Hematopoietic multipotent progenitor cell treated with erythropoietin and hydrocortisone succinate and interleukin-3 and kit ligand, for 8 days (in vitro differentiated cells): Measurements from ENCODE around the gene TUT4.
"Not testable (repeated sequence)": the region's sequence is repeated elsewhere in the genome, so short reads cannot be mapped to it uniquely, and the experiment has no call there.

Experiments
- DNase-seq: peaks from one replicate; pipeline ENCODE4 v3.0.0-alpha.2; 2015

Gene TUT4

GRCh38 chr1:52552505-52553361, at the start of gene TUT4:
Gene TUT4 (minus strand): TSS chr1:52553092. CDS start chr1:52526280, 26,812 bp downstream.
- peak; percentile 69 for DNase-seq

- DNase-seq, result no peak
These were observed 49.3 kb upstream of the TUT4 start, which contains the start of gene GPX7 for GRCh38 chr1:52601991-52602855. Gene GPX7 (plus strand): TSS chr1:52602371. CDS start chr1:52602410, 39 bp downstream.

- no peak for DNase-seq
These were observed 48.6 kb upstream of the TUT4 start for GRCh38 chr1:52601519-52601918.

GRCh38 chr1:52600533-52601179, 47.8 kb upstream of the TUT4 start:
- DNase-seq, result no peak

- no peak for DNase-seq
These were observed 46.3 kb upstream of the TUT4 start for GRCh38 chr1:52599236-52599635.

- DNase-seq, result no peak
These were observed 45.8 kb upstream of the TUT4 start for GRCh38 chr1:52598729-52599128.

- no peak for DNase-seq
These were observed 45.0 kb upstream of the TUT4 start for GRCh38 chr1:52597912-52598311.

GRCh38 chr1:52595061-52595460, 42.2 kb upstream of the TUT4 start:
- no peak for DNase-seq

- DNase-seq, result no peak
These were observed 40.6 kb upstream of the TUT4 start for GRCh38 chr1:52593495-52593894.

GRCh38 chr1:52592637-52593323, 39.9 kb upstream of the TUT4 start:
- no peak for DNase-seq

- DNase-seq, result no peak
These were observed 37.4 kb upstream of the TUT4 start for GRCh38 chr1:52590266-52590665.

- DNase-seq, result no peak
These were observed 35.6 kb upstream of the TUT4 start for GRCh38 chr1:52588535-52588934.

GRCh38 chr1:52588027-52588426, 35.1 kb upstream of the TUT4 start:
- no peak for DNase-seq

GRCh38 chr1:52585474-52585873, 32.6 kb upstream of the TUT4 start:
- DNase-seq, result no peak

- DNase-seq, result no peak
These were observed 29.3 kb upstream of the TUT4 start for GRCh38 chr1:52582116-52582696.

- DNase-seq, result no peak
These were observed 27.4 kb upstream of the TUT4 start for GRCh38 chr1:52580283-52580682.

- DNase-seq, result no peak
These were observed 26.5 kb upstream of the TUT4 start for GRCh38 chr1:52579415-52579814.

- DNase-seq, result not testable (repeated sequence)
These were observed 25.2 kb upstream of the TUT4 start for GRCh38 chr1:52578066-52578465.

GRCh38 chr1:52576074-52576473, 23.2 kb upstream of the TUT4 start:
- no peak for DNase-seq

- no peak for DNase-seq
These were observed 21.7 kb upstream of the TUT4 start for GRCh38 chr1:52574594-52574993.

GRCh38 chr1:52572387-52572786, 19.5 kb upstream of the TUT4 start:
- DNase-seq, result no peak

- DNase-seq, result peak; percentile 40
These were observed 18.9 kb upstream of the TUT4 start for GRCh38 chr1:52571783-52572182.
